GM23248 (cell line): Measurements from ENCODE around the gene ERICH3. TPM values are rescaled to one million over a fixed set of nuclear protein-coding genes. Genes with fewer than 3 reads are reported as not detected.
"Not testable (repeated sequence)": the region's sequence is repeated elsewhere in the genome, so short reads cannot be mapped to it uniquely, and the experiment has no call there.

Experiments
- DNase-seq: peaks from one replicate; pipeline ENCODE4 v3.0.0-alpha.2; 2015
- H2AFZ ChIP-seq: fragments of 200-600 bp; sonication (generic); 2 replicates; pipeline ENCODE4 v1.6.1; 2016; ENCODE audit warnings: antibody characterized with exemption
- H3F3A ChIP-seq: fragments of 200-600 bp; sonication (generic); 2 replicates; pipeline ENCODE4 v1.6.1; 2016; ENCODE audit warnings: mild to moderate bottlenecking, antibody characterized with exemption, mixed run types; ENCODE audit not compliant: insufficient read depth
- H3K27ac ChIP-seq: fragments of 200-600 bp; sonication (generic); 2 replicates; pipeline ENCODE4 v1.5.1; 2016; ENCODE audit warnings: mild to moderate bottlenecking
- H3K27me3 ChIP-seq: fragments of 200-600 bp; sonication (generic); replicated peaks from 2 replicates; pipeline ENCODE4 v1.6.1; 2016; ENCODE audit warnings: mild to moderate bottlenecking; ENCODE audit not compliant: insufficient read depth
- H3K36me3 ChIP-seq: fragments of 200-600 bp; sonication (generic); 2 replicates; pipeline ENCODE4 v1.6.1; 2016; ENCODE audit warnings: low read depth, mild to moderate bottlenecking
- H3K4me1 ChIP-seq: fragments of 200-600 bp; sonication (generic); 2 replicates; pipeline ENCODE4 v1.6.1; 2016; ENCODE audit warnings: mild to moderate bottlenecking; ENCODE audit not compliant: insufficient read depth
- H3K4me2 ChIP-seq: fragments of 200-600 bp; sonication (generic); one replicate; pipeline ENCODE4 v1.6.1; 2016; ENCODE audit warnings: mild to moderate bottlenecking; ENCODE audit not compliant: unreplicated experiment
- H3K4me3 ChIP-seq: fragments of 200-600 bp; sonication (generic); 2 replicates; pipeline ENCODE4 v1.5.1; 2016; ENCODE audit warnings: mild to moderate bottlenecking
- H3K79me2 ChIP-seq: fragments of 200-600 bp; sonication (generic); 2 replicates; pipeline ENCODE4 v1.6.1; 2016; ENCODE audit warnings: mild to moderate bottlenecking; ENCODE audit not compliant: insufficient read depth
- H3K9ac ChIP-seq: fragments of 200-600 bp; sonication (generic); 2 replicates; pipeline ENCODE4 v1.6.1; 2016; ENCODE audit warnings: mild to moderate bottlenecking
- H3K9me2 ChIP-seq: fragments of 200-600 bp; sonication (generic); 2 replicates; pipeline ENCODE4 v1.6.1; 2016; ENCODE audit warnings: mixed run types, mild to moderate bottlenecking, moderate library complexity; ENCODE audit not compliant: insufficient read depth
- H3K9me3 ChIP-seq: fragments of 200-600 bp; sonication (generic); one replicate; pipeline ENCODE4 v1.6.1; 2017; ENCODE audit warnings: low read depth
- H4K20me1 ChIP-seq: fragments of 200-600 bp; sonication (generic); 2 replicates; pipeline ENCODE4 v1.6.0; 2016; ENCODE audit not compliant: insufficient read depth
- EZH2 ChIP-seq: fragments of 200-600 bp; sonication (generic); IDR thresholded peaks from 2 replicates; pipeline ENCODE4 v1.6.1; 2018; ENCODE audit warnings: antibody characterized with exemption, mild to moderate bottlenecking; ENCODE audit not compliant: insufficient read depth, poor library complexity, severe bottlenecking
- EZH2phosphoT487 ChIP-seq: fragments of 200-600 bp; sonication (generic); IDR thresholded peaks from 2 replicates; pipeline ENCODE4 v1.6.1; 2018; ENCODE audit warnings: antibody characterized with exemption, moderate library complexity, mild to moderate bottlenecking, low read depth; ENCODE audit not compliant: insufficient read depth
- WGBS, 2 experiments: methylation state at CpG; one replicate each; pipeline ENCODE4 v1.1.6; 2015 to 2017; ENCODE audit warnings: low lambda C conversion rate in 2 of 2, low coverage in 1 of 2; ENCODE audit errors: missing lambda C conversion rate in 2 of 2; 5-methylcytosine and 5-hydroxymethylcytosine counted together
- in situ Hi-C: fragments of 300-500 bp; cut with MboI; formaldehyde crosslinking; loops from 2 replicates; pipeline ENCODE4 v1.15.0; 2020
- polyA plus RNA-seq: library from polyadenylated mRNA; unstranded; fragments of >200 nt; fragmentation: Nextera tagmentation; extraction: Ambion mirVana; gene quantifications from 2 replicates; pipeline ENCODE4 v1.2.1, GENCODE V29; 2016
- total RNA-seq: library from RNA; depleted of rRNA; stranded (reverse); fragments of >200 nt; shearing (Covaris generic); gene quantifications from 2 replicates; pipeline ENCODE4 v1.2.3, GENCODE V29; 2014

ERICH3 gene
- total and polyA plus RNA-seq, 2 experiments from 2014 or later = not detected

- Histone ChIP-seq H3K9ac (no peak overlapping the region), H3K27ac (no peak overlapping the region), H3K4me3 (no peak overlapping the region), H3K9me3 (no peaks in the 10 kb centered on the region), H2AFZ (no peak overlapping the region), H3K4me2 (no peak overlapping the region), H3K27me3 (peaks cover 11% of the 10 kb centered on the region), H3K79me2 (no peaks in the 10 kb centered on the region), H3F3A (no peaks in the 10 kb centered on the region), H4K20me1 (no peaks in the 10 kb centered on the region), H3K9me2 (no peaks in the 10 kb centered on the region), H3K36me3 (no peaks in the 10 kb centered on the region), H3K4me1 (no peaks in the 10 kb centered on the region)
- no peak for TF ChIP-seq EZH2
- TF ChIP-seq EZH2phosphoT487 = no peak
- DNase-seq = no peak
- 58 to 71% methylated on average over 2 of the region's 2 CpGs for whole genome bisulfite sequencing, 2 experiments
- in situ Hi-C loops = no loop called here
These were observed 6.2 kb upstream of the ERICH3 start for GRCh38 chr1:74679811-74680210.

DNA sequence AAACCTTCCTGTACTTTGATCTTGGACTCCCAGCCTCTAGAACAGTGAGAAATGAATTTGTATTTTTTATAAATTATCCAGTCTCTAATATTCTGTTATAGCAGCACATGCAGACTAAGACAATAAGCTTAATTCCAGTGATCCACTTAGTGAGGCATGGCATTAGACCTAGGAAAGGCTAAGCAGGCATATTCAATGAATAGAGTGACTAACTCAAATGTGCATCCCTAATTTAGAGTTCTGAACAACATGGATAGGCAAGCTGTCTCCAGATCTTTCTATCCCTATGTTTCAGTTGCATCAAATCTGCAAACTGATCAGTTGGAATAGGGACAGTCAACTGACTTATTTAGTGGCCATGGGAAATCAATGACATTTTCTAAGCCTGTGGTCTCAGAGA is 4.3 kb upstream of the ERICH3 start:
- DNase-seq = no peak
- no peak overlapping the region for H3K27ac ChIP-seq
- no peak for TF ChIP-seq EZH2
- no peak for TF ChIP-seq EZH2phosphoT487

DNA sequence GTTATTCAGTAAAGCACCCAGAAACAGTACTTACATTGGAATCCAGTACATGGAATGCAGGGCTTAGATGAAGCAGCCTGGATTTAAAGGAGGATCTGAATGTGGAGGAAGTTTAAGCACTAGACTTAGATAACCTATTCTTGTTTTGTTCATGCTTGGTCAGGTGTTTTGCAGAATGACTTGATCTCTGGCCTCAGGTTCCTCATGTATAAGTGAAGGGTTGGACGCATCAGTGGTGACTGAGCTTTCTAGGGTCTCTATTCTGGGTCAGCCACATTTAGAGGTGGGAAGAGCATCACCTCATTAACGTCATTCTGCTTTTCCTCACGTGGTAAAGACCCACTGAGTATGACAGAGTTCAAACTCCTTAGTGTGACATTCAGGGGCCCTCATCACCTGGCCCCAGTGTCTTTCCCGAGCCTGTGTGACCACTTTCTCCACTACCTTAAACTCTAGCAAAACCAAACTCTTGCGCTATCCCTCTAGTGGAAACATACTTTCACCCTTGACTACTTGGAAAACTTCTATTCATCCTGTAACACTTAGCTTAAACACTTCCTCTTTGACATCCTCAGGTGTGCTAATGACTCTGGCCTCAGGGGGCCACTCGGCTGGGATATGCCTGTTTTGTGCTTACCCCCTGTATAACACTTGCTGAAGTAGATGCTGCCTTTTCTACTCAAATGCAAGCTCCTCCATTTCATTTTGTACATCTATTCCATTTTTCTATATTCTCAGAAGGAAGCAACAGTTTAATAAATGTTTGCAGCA is 871 bp upstream of the ERICH3 start:
- peaks cover 32% of the 10 kb centered on the region for H3K27me3 ChIP-seq
- H3K4me3 ChIP-seq = no peak overlapping the region
- no peak overlapping the region for H3K4me2 ChIP-seq
- no peak for DNase-seq
- H3K9me2 ChIP-seq = no peaks in the 10 kb centered on the region
- H3K4me1 ChIP-seq = no peaks in the 10 kb centered on the region
- no peak overlapping the region for H3K27ac ChIP-seq
- in situ Hi-C loops = no loop called here
- TF ChIP-seq EZH2phosphoT487 (no peak), EZH2 (no peak)
- H3K36me3 ChIP-seq = no peaks in the 10 kb centered on the region
- no peaks in the 10 kb centered on the region for H3F3A ChIP-seq
- H3K9me3 ChIP-seq = no peaks in the 10 kb centered on the region
- peak overlapping the region; percentile 65; the same call in 1 of the 2 replicates for H2AFZ ChIP-seq
- H3K79me2 ChIP-seq = no peaks in the 10 kb centered on the region
- H3K9ac ChIP-seq = no peak overlapping the region
- no peaks in the 10 kb centered on the region for H4K20me1 ChIP-seq
- WGBS, 2 experiments = 55 to 59% methylated on average over 6 of the region's 6 CpGs

More for the DNA sequence above, 4.3 kb upstream of the ERICH3 start:
- in situ Hi-C loops = no loop called here
- Histone ChIP-seq H3K36me3 (no peaks in the 10 kb centered on the region), H3K4me1 (no peaks in the 10 kb centered on the region), H3K9me2 (no peaks in the 10 kb centered on the region), H3K4me2 (no peak overlapping the region), H3K9ac (no peak overlapping the region), H3F3A (no peaks in the 10 kb centered on the region), H3K4me3 (no peak overlapping the region), H3K79me2 (no peaks in the 10 kb centered on the region), H3K27me3 (peaks cover 20% of the 10 kb centered on the region), H4K20me1 (no peaks in the 10 kb centered on the region), H2AFZ (no peak overlapping the region), H3K9me3 (no peaks in the 10 kb centered on the region)

GRCh38 chr1:74670866-74671265 is 2.7 kb downstream of the ERICH3 start:
- H4K20me1 ChIP-seq, H3F3A ChIP-seq, H3K9ac ChIP-seq, H3K9me3 ChIP-seq, H2AFZ ChIP-seq, in situ Hi-C loops, DNase-seq, H3K9me2 ChIP-seq, H3K27ac ChIP-seq, H3K4me1 ChIP-seq, H3K79me2 ChIP-seq, H3K4me3 ChIP-seq, H3K36me3 ChIP-seq, H3K4me2 ChIP-seq: not testable (repeated sequence)
- WGBS, 2 experiments = 33 to 43% methylated on average over 3 of the region's 3 CpGs
- peaks cover 28% of the 10 kb centered on the region for H3K27me3 ChIP-seq

DNA sequence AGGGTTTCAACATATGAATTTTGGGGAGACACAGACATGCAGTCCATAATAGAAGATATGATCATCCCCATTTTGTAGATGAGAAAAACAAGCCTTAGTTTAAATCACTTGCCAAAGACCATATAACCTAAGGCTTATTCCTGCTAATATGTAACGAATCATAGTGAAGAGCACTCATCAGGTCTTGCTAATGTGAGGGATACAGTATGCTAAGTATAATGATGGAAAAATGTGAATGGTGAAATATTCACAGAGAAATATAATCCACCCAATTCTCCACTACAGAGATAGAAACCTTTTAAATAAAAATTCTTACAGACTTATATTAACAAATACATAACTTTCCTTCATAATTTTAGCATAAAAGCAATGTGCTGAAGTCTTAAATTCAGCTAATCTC is 18.9 kb downstream of the ERICH3 start:
- in situ Hi-C loops = no loop called here
- WGBS, 2 experiments = 41 to 53% methylated on average over 1 of the region's 1 CpG
- H3K27me3 ChIP-seq = peaks cover 4% of the 10 kb centered on the region; the same call in 1 of the 2 replicates

More for the DNA sequence above, 18.9 kb downstream of the ERICH3 start:
- Histone ChIP-seq H3K9ac (no peak overlapping the region), H3K27ac (no peak overlapping the region), H4K20me1 (no peaks in the 10 kb centered on the region), H3K9me2 (no peaks in the 10 kb centered on the region), H3K4me1 (peaks cover 27% of the 10 kb centered on the region), H3K9me3 (no peaks in the 10 kb centered on the region), H3K36me3 (no peaks in the 10 kb centered on the region), H3K4me3 (no peak overlapping the region), H3F3A (peaks cover 20% of the 10 kb centered on the region; the same call in 1 of the 2 replicates), H3K79me2 (no peaks in the 10 kb centered on the region), H3K4me2 (no peak overlapping the region), H2AFZ (no peak overlapping the region)
- TF ChIP-seq EZH2 (no peak), EZH2phosphoT487 (no peak)
- DNase-seq = no peak
